GM19351 (cell line): Measurements from ENCODE around the gene BAG5.

ENCODE experiments used
- ATAC-seq: cut with Tn5 transposase; IDR thresholded peaks from one replicate; pipeline ENCODE4 v1.9.1; 2021; ENCODE audit warnings: mild to moderate bottlenecking, moderate library complexity; ENCODE audit not compliant: unreplicated experiment

The BAG5 gene

GRCh38 chr14:103547455-103547940 lies 15.0 kb downstream of the BAG5 start:
- ATAC-seq, result no peak

- ATAC-seq, result no peak
Observed at GRCh38 chr14:103546652-103547454, 15.6 kb downstream of the BAG5 start.

DNA sequence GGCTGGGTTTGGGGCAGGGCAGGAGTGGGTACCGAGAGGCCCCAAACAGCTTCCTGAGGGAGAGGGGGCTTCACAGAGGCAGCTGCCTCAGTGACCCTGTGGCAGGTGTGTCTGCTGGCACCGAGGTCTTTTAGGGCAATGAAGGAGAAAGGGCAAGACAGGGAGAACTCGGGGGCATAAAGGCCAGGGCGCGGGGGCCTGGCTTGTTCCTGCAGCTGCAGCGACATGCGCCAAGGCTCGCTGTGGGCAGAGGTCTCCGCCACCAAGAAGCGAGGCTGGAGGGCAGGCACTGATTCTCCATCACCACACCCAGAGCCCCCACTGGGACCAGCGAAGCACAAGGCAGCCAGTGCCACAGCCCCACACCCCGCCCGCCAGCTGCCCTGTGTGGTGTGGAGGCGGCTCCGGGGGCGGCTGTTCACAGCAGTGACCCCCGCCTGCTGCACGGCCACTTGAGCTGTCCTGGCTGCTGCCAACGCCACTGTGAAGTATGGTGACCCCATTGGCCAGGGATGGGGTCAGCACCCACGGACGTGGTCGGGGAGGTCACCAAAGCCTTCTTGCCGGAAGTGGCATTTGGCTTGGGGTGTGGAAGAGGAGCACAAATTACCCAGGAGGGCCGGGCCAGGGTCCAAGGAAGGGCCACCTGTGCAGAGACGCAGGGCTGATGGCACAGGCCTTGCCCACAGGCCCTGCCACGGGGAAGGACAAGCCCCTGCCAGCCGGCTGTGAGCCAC lies 16.4 kb downstream of the BAG5 start:
- no peak for ATAC-seq

DNA sequence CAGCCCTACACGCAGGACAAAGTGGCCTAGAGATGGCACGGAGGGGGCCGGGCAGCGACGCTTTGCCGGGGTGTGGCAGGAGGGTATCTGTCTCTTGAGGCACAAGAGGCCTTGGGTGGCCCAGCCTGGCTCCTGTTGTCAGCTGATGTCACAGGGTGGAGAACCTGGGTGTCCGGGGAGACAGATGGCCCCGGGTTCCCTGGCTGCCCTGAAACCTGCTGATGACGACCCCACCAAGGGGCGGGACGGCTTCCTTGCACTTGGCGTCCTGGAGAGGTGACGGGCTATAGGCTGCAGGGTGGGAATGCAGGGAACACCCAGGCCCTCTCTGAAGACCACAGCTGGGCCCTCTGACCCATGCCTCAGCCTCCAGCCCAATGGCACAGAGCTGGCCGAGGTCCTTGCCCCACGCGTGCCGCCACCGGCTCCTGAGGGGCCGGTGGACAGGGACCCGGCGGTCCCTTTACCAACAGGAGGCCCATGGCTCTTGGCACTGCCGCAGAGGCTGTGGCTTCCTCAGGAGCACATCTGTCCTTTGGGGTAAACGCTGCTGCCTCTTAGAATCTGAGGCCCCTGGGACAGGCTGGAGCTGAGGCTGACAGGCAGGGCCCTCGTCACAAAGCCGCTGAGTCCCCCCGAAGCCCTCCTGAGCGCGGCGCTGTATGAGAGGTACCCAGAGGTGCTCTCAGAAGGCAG lies 17.1 kb downstream of the BAG5 start:
- ATAC-seq, result no peak

DNA sequence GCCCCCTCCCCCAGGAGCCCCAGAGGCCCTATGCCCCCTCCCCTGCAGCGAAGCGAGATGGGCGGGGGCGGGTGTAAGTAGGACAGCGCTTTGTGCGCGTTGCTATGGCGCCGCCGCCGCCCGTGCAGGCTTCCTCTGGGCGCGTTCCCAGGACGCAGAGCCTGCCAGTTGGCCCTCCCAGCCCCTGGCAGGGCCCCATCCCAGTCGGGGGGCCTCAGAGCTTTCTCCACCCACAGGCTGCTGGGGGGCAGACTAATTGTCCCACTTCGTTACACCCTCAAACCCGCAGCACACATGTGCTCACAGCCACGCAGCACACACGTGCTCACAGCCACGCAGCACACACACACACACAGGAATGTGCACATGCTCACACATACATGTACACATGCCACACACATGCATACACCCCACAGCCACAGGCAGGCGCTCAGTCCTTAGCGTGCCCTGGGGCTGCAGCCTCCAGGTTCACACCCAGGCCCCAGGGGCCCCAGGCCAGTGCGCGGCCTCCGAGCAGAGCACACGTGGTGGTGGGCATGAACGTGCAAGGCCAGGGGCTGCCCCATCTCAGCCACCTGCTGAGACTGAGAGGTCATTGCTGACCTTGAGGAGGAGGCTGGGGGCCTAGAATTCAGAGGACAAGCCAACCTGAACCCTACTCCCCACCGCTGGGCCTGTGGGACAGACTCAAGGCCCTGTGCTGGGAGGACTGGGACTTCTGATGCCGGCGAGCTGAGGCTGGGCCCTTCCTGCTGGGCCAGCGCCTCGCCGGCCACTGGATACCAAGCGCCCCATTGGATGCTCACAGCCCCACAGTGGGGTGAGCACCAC lies 17.9 kb downstream of the BAG5 start:
- no peak for ATAC-seq

GRCh38 chr14:103543721-103544387 lies 18.6 kb downstream of the BAG5 start:
- ATAC-seq, result no peak

DNA sequence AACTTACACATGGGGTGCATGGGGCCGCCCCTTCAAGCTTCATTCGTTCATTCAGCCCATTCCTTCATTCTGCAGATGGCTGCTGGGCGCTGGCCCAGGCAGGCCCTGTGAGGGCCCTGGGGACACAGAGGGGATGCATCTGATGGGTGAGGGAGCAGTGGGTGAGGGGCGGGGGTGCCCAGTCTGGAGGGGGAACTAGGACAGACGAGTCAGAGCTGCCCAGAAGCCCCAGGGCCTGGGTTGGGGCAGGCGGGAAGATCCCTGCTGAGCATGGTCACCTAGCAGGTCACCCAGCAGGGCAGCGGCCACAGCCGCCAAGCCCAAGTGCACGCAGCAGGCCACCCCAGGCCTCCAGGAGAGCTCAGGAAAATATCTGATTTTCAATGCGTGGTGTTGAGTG lies 19.3 kb downstream of the BAG5 start:
- ATAC-seq, result no peak

GRCh38 chr14:103542605-103543088 lies 19.8 kb downstream of the BAG5 start:
- ATAC-seq, result no peak

DNA sequence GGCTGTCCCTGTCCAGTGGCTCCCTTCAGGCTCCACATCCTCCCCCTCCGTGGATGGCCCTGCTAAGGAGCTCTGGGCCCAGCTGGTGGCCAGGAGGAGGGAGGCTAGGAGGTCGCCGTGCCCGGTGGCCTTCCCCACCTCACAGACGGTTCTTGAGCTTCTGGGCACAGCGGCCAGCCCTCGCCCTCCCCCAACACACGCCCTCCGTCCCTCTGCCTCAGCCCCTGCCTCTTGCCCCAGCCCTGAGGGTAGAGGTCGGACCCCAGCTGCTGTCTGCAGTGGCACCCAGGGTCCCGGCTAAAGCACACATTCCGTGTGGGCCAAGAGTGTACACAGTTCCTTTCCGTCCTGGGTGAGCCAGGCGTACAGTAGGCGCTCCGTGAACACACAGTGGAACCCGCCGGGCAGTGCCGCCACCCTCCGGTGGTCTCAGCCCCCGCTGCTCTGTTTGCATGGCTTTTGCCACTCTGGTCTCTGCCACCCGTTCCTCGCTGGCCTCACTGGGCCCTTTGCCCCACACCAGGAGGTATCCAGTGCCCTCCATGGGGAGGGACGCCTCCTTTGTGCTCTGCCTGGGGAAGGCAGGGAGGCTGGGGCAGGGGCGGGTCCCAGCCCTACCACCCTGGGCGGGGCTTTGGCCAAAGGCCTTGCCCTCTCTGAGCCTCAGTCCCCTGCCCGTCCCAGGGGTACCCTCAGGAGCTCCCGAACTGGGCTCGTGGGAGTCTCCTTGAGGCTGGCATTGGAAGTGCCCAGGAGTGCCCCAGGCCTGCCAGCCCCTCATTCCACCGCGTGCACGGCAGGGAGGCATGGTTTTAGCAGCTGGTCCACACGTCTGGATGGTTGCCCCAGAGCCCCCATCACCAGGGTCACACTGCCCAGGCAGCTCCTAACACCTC lies 20.5 kb downstream of the BAG5 start:
- ATAC-seq, result no peak

DNA sequence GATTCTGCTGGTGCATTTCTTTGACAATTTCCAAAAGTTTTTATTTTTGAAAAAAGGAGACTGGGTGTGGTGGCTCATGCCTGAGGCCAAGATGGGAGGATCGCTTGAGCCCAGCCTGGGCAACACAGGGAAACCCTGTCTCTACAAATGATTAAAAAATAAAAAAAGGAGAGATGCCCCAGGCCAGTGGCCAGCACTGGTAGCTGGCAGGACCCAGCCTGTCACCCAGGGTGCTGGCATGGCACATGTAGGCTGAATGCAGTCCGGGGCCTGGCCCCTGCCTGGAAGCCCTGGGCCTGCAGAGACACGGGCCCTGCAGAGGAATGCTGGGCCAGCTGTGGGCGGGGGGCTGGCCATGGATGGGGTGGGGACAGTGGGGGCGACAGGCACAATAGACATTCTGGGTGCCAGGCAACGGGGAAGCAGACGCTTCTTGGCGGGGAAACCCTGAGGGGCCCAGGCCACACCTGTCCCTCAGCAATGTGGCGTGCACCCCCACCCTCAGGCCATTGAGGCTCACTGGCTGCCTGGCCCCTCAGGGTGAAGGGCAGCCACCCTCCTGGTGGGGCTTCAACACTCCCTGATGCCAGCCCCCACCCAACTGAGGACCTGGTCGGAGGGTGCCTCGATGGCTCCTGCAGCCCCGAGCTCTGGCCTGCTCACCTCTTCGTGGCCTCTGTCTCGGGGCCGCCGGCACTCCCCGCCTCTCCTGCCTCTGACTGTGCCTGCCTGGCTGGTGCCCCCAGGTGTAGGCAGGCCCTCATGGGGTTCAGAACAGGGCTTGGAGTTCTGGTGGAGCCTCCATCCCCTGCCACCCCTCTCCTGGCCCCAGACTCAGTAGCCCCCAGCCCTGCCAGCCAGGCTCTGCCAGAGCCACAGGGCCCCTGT lies 21.4 kb downstream of the BAG5 start:
- ATAC-seq, result no peak

DNA sequence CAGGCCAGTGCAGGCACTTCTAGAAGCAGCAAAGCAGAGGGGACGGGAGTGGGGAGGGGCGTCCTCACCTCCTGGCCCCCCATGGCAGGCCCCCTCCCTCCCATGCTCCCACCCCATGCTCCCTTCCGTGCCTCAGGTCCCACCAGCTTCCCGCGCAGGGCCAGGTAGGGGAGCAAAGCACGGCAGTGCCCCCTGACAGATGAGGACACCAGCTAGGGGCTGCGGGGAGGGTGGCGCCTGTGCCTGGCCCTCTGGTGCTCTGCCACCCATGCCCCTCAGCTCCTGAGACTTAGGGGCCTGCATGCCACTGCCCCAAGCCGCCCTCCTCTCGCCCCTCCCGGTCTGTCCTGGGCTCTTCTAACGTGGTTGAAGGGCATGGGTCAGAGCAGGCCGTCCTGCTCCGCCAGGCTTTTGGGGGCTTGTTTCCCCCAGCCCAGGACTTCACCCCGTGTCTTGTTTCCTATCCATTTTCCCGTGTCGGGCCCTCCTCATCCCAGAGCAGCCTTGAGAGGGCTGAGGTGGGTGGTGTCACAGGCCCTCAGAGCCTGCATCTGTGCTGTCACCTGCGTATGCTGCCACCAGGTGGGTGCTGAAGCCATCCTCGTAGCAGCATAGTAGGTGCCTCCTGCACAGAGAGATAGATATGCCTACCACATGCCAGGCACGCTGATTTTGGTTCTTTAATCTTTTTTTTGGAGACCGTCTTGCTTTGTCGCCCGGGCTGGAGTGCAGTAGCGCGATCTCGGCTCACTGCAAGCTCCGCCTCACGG lies 23.2 kb downstream of the BAG5 start:
- ATAC-seq, result no peak

GRCh38 chr14:103538291-103539055 lies 24.0 kb downstream of the BAG5 start:
- ATAC-seq, result no peak

DNA sequence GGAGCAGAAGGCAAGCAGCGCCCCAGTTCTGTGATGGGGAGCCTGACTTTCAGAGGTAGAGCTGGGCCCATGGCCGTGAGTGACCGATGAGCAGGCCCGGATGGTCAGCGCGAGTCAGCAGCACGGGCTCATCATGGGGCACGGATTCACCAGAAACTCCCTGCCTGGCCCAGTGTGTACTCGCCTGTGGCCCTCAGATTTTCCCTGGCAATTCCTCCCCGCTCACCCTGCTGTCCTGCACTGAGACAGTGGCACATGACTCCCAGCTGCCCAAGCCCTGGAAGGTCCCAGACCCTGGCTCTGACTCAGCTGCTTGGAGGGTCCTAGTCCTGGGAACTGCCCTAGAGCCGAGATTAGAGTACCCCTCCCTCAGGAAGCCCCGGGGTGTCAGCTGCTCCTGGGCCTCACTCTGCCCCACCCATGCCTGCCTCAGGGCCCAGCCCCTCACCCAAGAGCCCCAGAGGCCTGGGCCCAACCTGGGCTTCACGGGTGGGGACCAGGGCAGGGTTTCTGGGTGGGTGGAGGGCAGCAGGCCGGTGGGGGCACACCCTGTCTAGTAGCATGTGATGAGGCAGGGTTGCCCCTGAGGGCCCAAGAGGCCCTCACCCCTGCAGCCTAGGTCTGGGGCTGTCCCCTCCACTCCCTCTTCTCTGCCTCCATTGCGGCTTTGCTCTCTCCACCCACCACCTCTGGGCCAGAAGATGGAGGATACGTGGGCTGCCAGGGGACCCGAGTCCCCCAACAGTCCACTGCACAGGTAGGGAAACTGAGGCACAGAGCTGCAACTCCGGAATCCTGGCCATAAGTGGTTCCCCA lies 25.1 kb downstream of the BAG5 start:
- no peak for ATAC-seq

GRCh38 chr14:103536693-103537092 lies 25.8 kb downstream of the BAG5 start:
- no peak for ATAC-seq

- no peak for ATAC-seq
Observed at GRCh38 chr14:103535891-103536565, 26.4 kb downstream of the BAG5 start.
